B cell (primary cell): ENCODE results near the gene ZNF483. TPM values are rescaled to one million over a fixed set of nuclear protein-coding genes. Genes with fewer than 3 reads are reported as not detected.

Experiments
- ATAC-seq: fragments of 200-7000 bp; cut with Tn5 transposase; one replicate; pipeline ENCODE4 v1.10.0; 2021; ENCODE audit warnings: low read depth, mild to moderate bottlenecking, moderate number of reproducible peaks, moderate library complexity
- CTCF ChIA-PET: fragments of 350-600 bp; sonication (Branson Sonifier 250); formaldehyde crosslinking; loops from one replicate; lab custom pipeline; 2021; ENCODE audit warnings: antibody characterized with exemption, inconsistent platforms; lab: Charles Lee
- POLR2A ChIA-PET: fragments of 350-600 bp; sonication (Branson Sonifier 250); formaldehyde crosslinking; loops from one replicate; lab custom pipeline; 2021; ENCODE audit warnings: antibody characterized with exemption; lab: Charles Lee
- DNase-seq: peaks from one replicate; pipeline ENCODE4 v3.0.0; 2013
- H2AFZ ChIP-seq: 2 replicates; pipeline ENCODE4 v1.6.1; 2012; ENCODE audit warnings: mild to moderate bottlenecking, low read depth, low read length; ENCODE audit not compliant: insufficient read depth, poor library complexity, severe bottlenecking
- H3K27ac ChIP-seq, 2 donors: 1 replicate in 1 of 2; 2 replicates in 1 of 2; pipeline ENCODE4 v1.5.1; 2012 to 2013; ENCODE audit warnings: low read length in 2 of 2, mild to moderate bottlenecking in 2 of 2, moderate library complexity in 1 of 2
- H3K27me3 ChIP-seq, 4 experiments: fragments of 200-600 bp in 1 of 4; sonication (generic) in 1 of 4; replicated peaks in 1 of 4; 1 replicate in 2 of 4; 2 replicates in 2 of 4; pipeline versions ENCODE4 v1.6.1 to v1.7.0; 2013 to 2016; ENCODE audit warnings: low read length in 3 of 4, mild to moderate bottlenecking in 2 of 4, mixed read lengths in 1 of 4, moderate library complexity in 1 of 4; ENCODE audit not compliant: insufficient read depth in 4 of 4, control insufficient read depth in 3 of 4; ENCODE audit errors: control extremely low read depth in 1 of 4
- H3K36me3 ChIP-seq, 2 experiments: replicated peaks in 1 of 2; 1 replicate in 1 of 2; 2 replicates in 1 of 2; pipeline versions ENCODE4 v1.6.1 to v1.7.1; 2013; ENCODE audit warnings: low read length in 1 of 2; ENCODE audit not compliant: insufficient read depth in 2 of 2, control insufficient read depth in 1 of 2; ENCODE audit errors: control extremely low read depth in 1 of 2, extremely low read depth in 1 of 2
- H3K4me1 ChIP-seq, 2 donors: fragments of 200-600 bp in 1 of 2; sonication (generic) in 1 of 2; 1 replicate in 1 of 2; 2 replicates in 1 of 2; pipeline versions ENCODE4 v1.5.1 to v1.6.1; 2013 to 2017; ENCODE audit warnings: low read length in 2 of 2; ENCODE audit not compliant: control insufficient read depth in 2 of 2, insufficient read depth in 2 of 2
- H3K4me2 ChIP-seq: replicated peaks from 2 replicates; pipeline ENCODE3; 2012; ENCODE audit warnings: mild to moderate bottlenecking, low read depth, low read length; ENCODE audit not compliant: poor library complexity, severe bottlenecking
- H3K4me3 ChIP-seq, 5 experiments: fragments of 200-600 bp in 1 of 5; sonication (generic) in 1 of 5; 1 replicate in 3 of 5; 2 replicates in 2 of 5; pipeline versions ENCODE4 v1.5.1 to v1.7.0; 2011 to 2016; ENCODE audit warnings: low read length in 4 of 5, mild to moderate bottlenecking in 4 of 5, low read depth in 2 of 5, control low read depth in 1 of 5, moderate library complexity in 1 of 5; ENCODE audit not compliant: insufficient read depth in 1 of 5; ENCODE audit errors: control extremely low read depth in 1 of 5, extremely low read depth in 1 of 5
- H3K79me2 ChIP-seq: fragments of 200-600 bp; sonication (generic); one replicate; pipeline ENCODE4 v1.6.0; 2016; ENCODE audit warnings: low read length; ENCODE audit not compliant: control insufficient read depth, insufficient read depth
- H3K9ac ChIP-seq: fragments of 200-600 bp; sonication (generic); 2 replicates; pipeline ENCODE4 v1.6.1; 2017; ENCODE audit warnings: mild to moderate bottlenecking, low read length, moderate library complexity
- H3K9me3 ChIP-seq, 3 donors: one replicate each; pipeline versions ENCODE4 v1.6.1 to v1.7.1; 2013; ENCODE audit warnings: low read length in 2 of 3; ENCODE audit not compliant: control insufficient read depth in 2 of 3, insufficient read depth in 1 of 3; ENCODE audit errors: control extremely low read depth in 1 of 3
- H4K20me1 ChIP-seq: 2 replicates; pipeline ENCODE4 v1.6.0; 2012; ENCODE audit warnings: mild to moderate bottlenecking, low read length; ENCODE audit not compliant: insufficient read depth, control insufficient read depth, poor library complexity, severe bottlenecking
- H3K27ac Mint-ChIP-seq: one replicate; pipeline ENCODE4 v1.8.0; 2021; ENCODE audit warnings: mixed read lengths
- H3K27me3 Mint-ChIP-seq: one replicate; pipeline ENCODE4 v1.8.0; 2021; ENCODE audit warnings: mixed read lengths
- H3K4me1 Mint-ChIP-seq: one replicate; pipeline ENCODE4 v1.8.0; 2021; ENCODE audit warnings: mixed read lengths
- H3K4me3 Mint-ChIP-seq: one replicate; pipeline ENCODE4 v1.8.0; 2021; ENCODE audit warnings: mixed read lengths
- H3K9me3 Mint-ChIP-seq: one replicate; pipeline ENCODE4 v1.8.0; 2022; ENCODE audit warnings: mixed read lengths; ENCODE audit not compliant: insufficient read depth
- EZH2 ChIP-seq: IDR thresholded peaks from 2 replicates; pipeline ENCODE4 v1.6.1; 2012; ENCODE audit warnings: borderline replicate concordance, low read depth, mild to moderate bottlenecking, moderate library complexity, low read length; ENCODE audit not compliant: insufficient read depth, poor library complexity, severe bottlenecking
- WGBS: methylation state at CpG from one replicate; pipeline ENCODE4 v1.1.5; 2013; ENCODE audit warnings: missing lambda C conversion rate; ENCODE audit not compliant: insufficient coverage; 5-methylcytosine and 5-hydroxymethylcytosine counted together
- intact Hi-C: fragments of 100-400 bp; cut with micrococcal nuclease; formaldehyde crosslinking; loops from one replicate; pipeline ENCODE4 v1.10.0; 2022
- polyA minus RNA-seq: library from RNA; depleted of rRNA, polyadenylated mRNA; stranded (reverse); fragments of >200 nt; gene quantifications from 2 replicates; pipeline ENCODE4 v1.2.3, GENCODE V29; 2012
- polyA plus RNA-seq: library from polyadenylated mRNA; depleted of rRNA; stranded (reverse); fragments of >200 nt; gene quantifications from 2 replicates; pipeline ENCODE4 v1.2.3, GENCODE V29; 2012
- total RNA-seq, 2 donors: library from RNA; stranded (reverse); fragments of 120-200 nt in 1 of 2; gene quantifications; 1 replicate in 1 of 2; 2 replicates in 1 of 2; pipeline versions ENCODE4 v1.2.3 to v1.2.4, GENCODE V29; 2013 to 2022
- TF ChIP-seq, protein P1 (sequence below): fragments of 200-600 bp; IDR thresholded peaks from one replicate; pipeline ENCODE4 v1.8.0; 2022; ENCODE audit warnings: antibody characterized with exemption, mild to moderate bottlenecking

ZNF483 gene
- total RNA-seq (3.0 and 3.3 TPM in 2 replicates), polyA plus RNA-seq (0.43 and 0.78 TPM in 2 replicates), polyA minus RNA-seq (0.77 and 2.7 TPM in 2 replicates)
- total RNA-seq (2013) = 3.0 TPM

DNA sequence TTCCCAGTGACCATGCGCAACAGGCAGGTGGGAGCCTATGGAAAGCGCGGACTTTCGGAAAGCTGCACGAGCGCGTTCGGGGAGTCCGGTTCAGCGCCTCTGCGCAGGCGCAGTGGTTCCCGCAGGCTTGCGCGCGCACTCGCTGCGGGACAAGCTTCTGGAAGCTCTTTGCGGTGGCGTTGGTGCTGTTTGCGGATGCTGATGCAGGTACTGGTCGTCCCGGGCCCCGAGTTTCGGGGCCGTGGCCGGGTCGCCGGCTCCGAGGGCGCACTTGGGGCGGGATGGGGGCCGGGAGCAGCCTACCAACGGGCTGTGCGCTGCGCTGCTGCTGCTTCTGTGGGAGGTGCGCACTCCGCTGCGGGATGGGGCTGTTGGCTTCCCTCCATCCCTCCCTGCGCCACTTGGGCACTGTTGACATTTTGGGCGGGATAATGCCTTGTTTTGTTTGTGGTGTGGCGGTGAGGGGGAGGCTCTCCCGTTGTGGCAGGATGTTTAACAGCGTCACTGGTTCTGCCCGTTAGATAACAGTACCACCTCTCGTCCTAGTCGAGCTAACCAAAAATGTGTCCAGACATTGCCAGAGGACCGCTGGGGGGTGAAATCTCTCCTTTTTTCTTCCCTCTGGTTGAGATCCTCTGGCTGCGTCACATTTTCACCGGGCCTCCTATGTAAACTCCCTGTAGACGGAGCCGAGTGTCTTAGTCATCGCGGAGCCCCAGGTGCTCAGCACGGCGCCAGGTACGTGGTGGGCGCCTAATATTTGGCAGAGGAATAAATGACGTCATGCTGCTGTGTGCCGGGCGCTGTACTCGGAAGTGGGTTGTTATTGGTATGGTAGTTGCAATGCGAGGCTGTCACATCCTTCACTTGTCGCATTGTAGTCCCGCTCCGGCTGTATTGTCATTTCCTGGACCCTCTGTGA, at the start of gene ZNF483:
ZNF483 (plus strand) TSS at position 124 of the 922 bp plus-strand sequence. CDS start 2,217 bp downstream, outside the sequence.
- Histone ChIP-seq H3K27ac (peak within 1 kb of the TSS in 1 of 2 donors; percentile 46), H2AFZ (peak within 1 kb of the TSS; percentile 87), H4K20me1 (no peaks in the 10 kb centered on the region), H3K4me3 (peak within 1 kb of the TSS; percentile 26 to 74 (median 65)), H3K4me2 (peak within 1 kb of the TSS; percentile 89), H3K4me1 (peaks cover 9 to 12% of the 10 kb centered on the region in 2 donors), H3K9ac (peak within 1 kb of the TSS; percentile 81), H3K36me3 (no peaks in the 10 kb centered on the region), H3K79me2 (no peaks in the 10 kb centered on the region), H3K9me3 (peaks cover 0 to 3% (median 0%) of the 10 kb centered on the region in 3 donors), H3K27me3 (peaks cover 0 to 13% (median 5%) of the 10 kb centered on the region in 4 experiments)
- Mint-ChIP-seq H3K4me1 (peaks cover 20% of the 10 kb centered on the region), H3K27me3 (peaks cover 24% of the 10 kb centered on the region), H3K9me3 (no peaks in the 10 kb centered on the region), H3K27ac (peak within 1 kb of the TSS; percentile 77), H3K4me3 (peak within 1 kb of the TSS; percentile 95)
- ChIA-PET POLR2A (no interaction called here), CTCF (no interaction called here)
- ATAC-seq (peak; percentile 62), DNase-seq (peak; percentile 68)
- intact Hi-C loops = no loop called here
- 2% methylated on average over 62 of the region's 66 CpGs for WGBS
- no peak for TF ChIP-seq EZH2
- TF ChIP-seq, protein P1, sequence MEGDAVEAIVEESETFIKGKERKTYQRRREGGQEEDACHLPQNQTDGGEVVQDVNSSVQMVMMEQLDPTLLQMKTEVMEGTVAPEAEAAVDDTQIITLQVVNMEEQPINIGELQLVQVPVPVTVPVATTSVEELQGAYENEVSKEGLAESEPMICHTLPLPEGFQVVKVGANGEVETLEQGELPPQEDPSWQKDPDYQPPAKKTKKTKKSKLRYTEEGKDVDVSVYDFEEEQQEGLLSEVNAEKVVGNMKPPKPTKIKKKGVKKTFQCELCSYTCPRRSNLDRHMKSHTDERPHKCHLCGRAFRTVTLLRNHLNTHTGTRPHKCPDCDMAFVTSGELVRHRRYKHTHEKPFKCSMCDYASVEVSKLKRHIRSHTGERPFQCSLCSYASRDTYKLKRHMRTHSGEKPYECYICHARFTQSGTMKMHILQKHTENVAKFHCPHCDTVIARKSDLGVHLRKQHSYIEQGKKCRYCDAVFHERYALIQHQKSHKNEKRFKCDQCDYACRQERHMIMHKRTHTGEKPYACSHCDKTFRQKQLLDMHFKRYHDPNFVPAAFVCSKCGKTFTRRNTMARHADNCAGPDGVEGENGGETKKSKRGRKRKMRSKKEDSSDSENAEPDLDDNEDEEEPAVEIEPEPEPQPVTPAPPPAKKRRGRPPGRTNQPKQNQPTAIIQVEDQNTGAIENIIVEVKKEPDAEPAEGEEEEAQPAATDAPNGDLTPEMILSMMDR = no peak

DNA sequence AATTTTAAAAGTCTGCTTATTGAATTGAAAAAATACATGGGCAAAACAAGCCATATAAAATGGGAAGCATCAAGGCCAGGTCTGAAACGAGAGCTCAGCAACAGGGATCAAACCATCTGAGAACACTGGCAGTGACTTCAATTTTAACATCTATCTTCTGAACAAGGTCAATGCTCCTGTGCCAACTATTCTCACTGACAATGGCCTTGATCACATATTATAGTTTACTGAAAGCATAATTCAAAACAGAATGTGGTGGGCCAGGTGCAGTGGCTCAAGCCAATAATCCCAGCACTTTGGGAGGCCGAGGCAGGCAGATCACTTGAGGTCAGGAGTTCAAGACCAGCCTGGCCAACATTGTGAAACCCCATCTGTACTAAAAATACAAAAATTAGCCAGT, 49.8 kb upstream of the ZNF483 start:
- H4K20me1 ChIP-seq = peaks cover 31% of the 10 kb centered on the region

More for the DNA sequence above, 49.8 kb upstream of the ZNF483 start:
- ChIA-PET POLR2A (interaction anchor here (1.0 kb wide), 1 partner anchor 20 kb away, joined by 3 read pairs; no protein-coding TSS in a partner anchor), CTCF (no interaction called here)
- Histone ChIP-seq H3K27me3 (no peaks in the 10 kb centered on the region), H3K4me2 (no peak overlapping the region), H3K36me3 (no peaks in the 10 kb centered on the region), H3K4me3 (no peak overlapping the region), H3K27ac (no peak overlapping the region), H3K79me2 (peaks cover 91% of the 10 kb centered on the region), H3K9ac (no peak overlapping the region), H3K9me3 (no peaks in the 10 kb centered on the region), H2AFZ (no peak overlapping the region), H3K4me1 (no peaks in the 10 kb centered on the region)
- no peak for DNase-seq
- H3K27me3 Mint-ChIP-seq = no peaks in the 10 kb centered on the region
- peaks cover 31% of the 10 kb centered on the region for H3K4me1 Mint-ChIP-seq
- H3K4me3 Mint-ChIP-seq = no peak overlapping the region
- no peak overlapping the region for H3K27ac Mint-ChIP-seq
- ATAC-seq = no peak
- H3K9me3 Mint-ChIP-seq = no peaks in the 10 kb centered on the region
- intact Hi-C loops = no loop called here
- 100% methylated on average over 1 of the region's 2 CpGs for WGBS
- TF ChIP-seq, protein P1 = no peak
- TF ChIP-seq EZH2 = no peak
